Measurements from ENCODE around the gene KRTAP1-1.

Gene KRTAP1-1

DNA sequence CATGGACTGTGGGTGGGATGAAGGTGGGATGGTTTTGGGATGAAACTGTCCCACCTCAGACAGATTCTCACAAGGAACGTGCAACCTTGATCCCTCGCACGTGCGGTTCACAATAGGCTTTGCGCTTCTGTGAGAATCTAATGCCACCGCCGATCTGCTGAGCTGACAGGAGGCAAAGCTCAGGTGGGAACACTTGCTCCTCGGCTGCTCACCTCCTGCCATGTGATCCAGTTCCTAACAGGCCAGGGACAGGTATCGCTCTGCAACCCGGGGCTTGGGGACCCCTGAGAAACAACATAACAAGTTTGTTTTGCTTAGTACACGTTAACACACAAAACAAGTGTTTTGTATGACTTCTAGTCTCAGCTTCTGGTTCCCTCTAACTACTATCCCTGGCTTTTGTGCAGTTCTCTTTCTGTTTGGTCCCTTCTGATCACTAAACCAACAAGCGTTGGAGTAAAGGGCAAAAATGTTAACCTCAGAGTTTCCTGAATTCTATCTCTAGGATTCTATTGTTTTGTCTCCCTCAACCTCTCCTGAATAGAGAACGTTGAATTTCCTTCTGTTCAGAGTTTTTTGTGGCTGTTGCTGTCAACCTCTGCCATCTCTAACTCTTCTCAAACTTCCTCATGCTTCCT is 24.6 kb downstream of the KRTAP1-1 start:
- H3F3A ChIP-seq (ENCODE audit: insufficient read depth): no peaks in the 10 kb centered on the region
- H3K9ac ChIP-seq (ENCODE audit: low read length): no peak overlapping the region
- H3K9me3 ChIP-seq (ENCODE audit: insufficient read depth, low read length): no peaks in the 10 kb centered on the region
- TF ChIP-seq EZH2phosphoT487 (conservative IDR thresholded peaks at IDR 0.05; ENCODE audit: low read length): no peak
- TF ChIP-seq, protein P1, sequence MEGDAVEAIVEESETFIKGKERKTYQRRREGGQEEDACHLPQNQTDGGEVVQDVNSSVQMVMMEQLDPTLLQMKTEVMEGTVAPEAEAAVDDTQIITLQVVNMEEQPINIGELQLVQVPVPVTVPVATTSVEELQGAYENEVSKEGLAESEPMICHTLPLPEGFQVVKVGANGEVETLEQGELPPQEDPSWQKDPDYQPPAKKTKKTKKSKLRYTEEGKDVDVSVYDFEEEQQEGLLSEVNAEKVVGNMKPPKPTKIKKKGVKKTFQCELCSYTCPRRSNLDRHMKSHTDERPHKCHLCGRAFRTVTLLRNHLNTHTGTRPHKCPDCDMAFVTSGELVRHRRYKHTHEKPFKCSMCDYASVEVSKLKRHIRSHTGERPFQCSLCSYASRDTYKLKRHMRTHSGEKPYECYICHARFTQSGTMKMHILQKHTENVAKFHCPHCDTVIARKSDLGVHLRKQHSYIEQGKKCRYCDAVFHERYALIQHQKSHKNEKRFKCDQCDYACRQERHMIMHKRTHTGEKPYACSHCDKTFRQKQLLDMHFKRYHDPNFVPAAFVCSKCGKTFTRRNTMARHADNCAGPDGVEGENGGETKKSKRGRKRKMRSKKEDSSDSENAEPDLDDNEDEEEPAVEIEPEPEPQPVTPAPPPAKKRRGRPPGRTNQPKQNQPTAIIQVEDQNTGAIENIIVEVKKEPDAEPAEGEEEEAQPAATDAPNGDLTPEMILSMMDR (IDR thresholded peaks at IDR 0.05; ENCODE audit: insufficient read depth, low read length, poor library complexity, severe bottlenecking): no peak
- H3K79me2 ChIP-seq (ENCODE audit: insufficient read depth, low read length): no peaks in the 10 kb centered on the region
- H3K9me2 ChIP-seq (replicated peaks; ENCODE audit: insufficient read depth, low read length): no peaks in the 10 kb centered on the region
- no peak overlapping the region for H3K27ac ChIP-seq (ENCODE audit: low read depth, low read length)
- H3K27me3 ChIP-seq (ENCODE audit: low read length): no peaks in the 10 kb centered on the region
- no peak overlapping the region for H3K4me3 ChIP-seq (ENCODE audit: insufficient read depth, low read length, poor library complexity, severe bottlenecking)
- no peaks in the 10 kb centered on the region for H3K36me3 ChIP-seq (ENCODE audit: low read length)
- no peak overlapping the region for H3K4me2 ChIP-seq (ENCODE audit: low read depth, low read length, poor library complexity, severe bottlenecking)
- H4K20me1 ChIP-seq (ENCODE audit: low read depth, low read length): no peaks in the 10 kb centered on the region
- H2AFZ ChIP-seq (ENCODE audit: low read depth, low read length, severe bottlenecking): no peak overlapping the region

DNA sequence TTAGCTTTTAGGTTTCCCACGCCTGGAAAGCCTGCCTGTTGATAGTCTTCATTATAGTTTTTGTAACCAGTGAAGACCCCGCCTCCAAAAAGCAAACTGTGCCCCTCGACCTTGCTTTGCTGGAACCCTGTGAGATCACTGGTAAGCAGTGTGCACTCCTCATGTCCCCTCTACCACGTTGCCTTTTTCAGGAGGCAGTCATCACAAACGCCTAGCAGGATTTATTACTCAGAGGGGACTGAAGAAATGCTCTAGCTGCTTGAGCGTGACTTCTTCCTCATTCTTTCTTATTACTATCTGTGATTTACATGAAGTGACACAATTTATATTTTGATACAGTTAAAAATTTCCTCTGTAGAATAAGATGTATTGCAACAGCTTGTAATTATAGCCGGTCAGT is 25.8 kb downstream of the KRTAP1-1 start:
- no peaks in the 10 kb centered on the region for H3K9me3 ChIP-seq (ENCODE audit: insufficient read depth, low read length)
- H3K27me3 ChIP-seq (ENCODE audit: low read length): no peaks in the 10 kb centered on the region
- no peaks in the 10 kb centered on the region for H3F3A ChIP-seq (ENCODE audit: insufficient read depth)
- H3K4me3 ChIP-seq (ENCODE audit: insufficient read depth, low read length, poor library complexity, severe bottlenecking): no peak overlapping the region
- no peaks in the 10 kb centered on the region for H3K9me2 ChIP-seq (replicated peaks; ENCODE audit: insufficient read depth, low read length)
- H3K27ac ChIP-seq (ENCODE audit: low read depth, low read length): no peak overlapping the region
- no peak overlapping the region for H3K9ac ChIP-seq (ENCODE audit: low read length)
- no peak overlapping the region for H3K4me2 ChIP-seq (ENCODE audit: low read depth, low read length, poor library complexity, severe bottlenecking)
- no peak overlapping the region for H2AFZ ChIP-seq (ENCODE audit: low read depth, low read length, severe bottlenecking)
- no peaks in the 10 kb centered on the region for H3K36me3 ChIP-seq (ENCODE audit: low read length)
- H4K20me1 ChIP-seq (ENCODE audit: low read depth, low read length): no peaks in the 10 kb centered on the region
- no peaks in the 10 kb centered on the region for H3K79me2 ChIP-seq (ENCODE audit: insufficient read depth, low read length)
- TF ChIP-seq EZH2phosphoT487 (conservative IDR thresholded peaks at IDR 0.05; ENCODE audit: low read length): no peak
- TF ChIP-seq, protein P1 (IDR thresholded peaks at IDR 0.05; ENCODE audit: insufficient read depth, low read length, poor library complexity, severe bottlenecking): no peak

DNA sequence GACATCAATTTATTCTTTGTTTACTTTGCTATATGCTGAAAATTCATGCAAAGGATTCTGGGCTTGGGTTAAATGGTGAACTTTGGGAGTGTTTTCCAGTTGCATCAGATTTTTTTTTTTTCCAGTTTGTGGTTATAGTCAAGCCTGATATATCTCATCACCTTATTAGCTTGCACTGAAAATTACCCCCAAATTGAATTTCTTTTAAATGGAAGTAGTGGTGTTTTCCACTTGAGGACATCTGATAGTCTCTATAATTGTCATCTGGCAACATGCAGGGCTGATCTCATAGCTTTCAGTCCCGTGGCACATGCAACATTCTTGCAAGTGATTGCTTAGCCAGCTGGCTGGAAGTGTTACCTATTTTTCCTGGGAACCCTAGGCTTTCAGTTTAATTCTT is 27.6 kb downstream of the KRTAP1-1 start:
- Histone ChIP-seq H3K79me2 (ENCODE audit: insufficient read depth, low read length) (no peaks in the 10 kb centered on the region), H3K9ac (ENCODE audit: low read length) (no peak overlapping the region), H3F3A (ENCODE audit: insufficient read depth) (no peaks in the 10 kb centered on the region), H3K4me3 (ENCODE audit: insufficient read depth, low read length, poor library complexity, severe bottlenecking) (no peak overlapping the region), H3K27ac (ENCODE audit: low read depth, low read length) (no peak overlapping the region), H3K36me3 (ENCODE audit: low read length) (no peaks in the 10 kb centered on the region), H3K9me3 (ENCODE audit: insufficient read depth, low read length) (no peaks in the 10 kb centered on the region), H4K20me1 (ENCODE audit: low read depth, low read length) (no peaks in the 10 kb centered on the region), H3K27me3 (ENCODE audit: low read length) (no peaks in the 10 kb centered on the region), H2AFZ (ENCODE audit: low read depth, low read length, severe bottlenecking) (no peak overlapping the region), H3K4me2 (ENCODE audit: low read depth, low read length, poor library complexity, severe bottlenecking) (no peak overlapping the region), H3K9me2 (replicated peaks; ENCODE audit: insufficient read depth, low read length) (no peaks in the 10 kb centered on the region)
- TF ChIP-seq, protein P1 (IDR thresholded peaks at IDR 0.05; ENCODE audit: insufficient read depth, low read length, poor library complexity, severe bottlenecking): no peak
- TF ChIP-seq EZH2phosphoT487 (conservative IDR thresholded peaks at IDR 0.05; ENCODE audit: low read length): no peak

Data from SU-DHL-6 (cell line).